Neural progenitor cell (in vitro differentiated cells): Measurements from ENCODE around the gene ZNF613. TPM values are rescaled to one million over a fixed set of nuclear protein-coding genes. Genes with fewer than 3 reads are reported as not detected.
"Not testable (repeated sequence)": the region's sequence is repeated elsewhere in the genome, so short reads cannot be mapped to it uniquely, and the experiment has no call there.

Source experiments
- DNase-seq: peaks from one replicate; pipeline ENCODE4 v3.0.0-alpha.2; 2016; ENCODE audit warnings: low spot score
- H2AFZ ChIP-seq: fragments of 200-600 bp; sonication (generic); replicated peaks from 2 replicates; pipeline ENCODE4 v1.6.1; 2016; ENCODE audit warnings: antibody characterized with exemption
- H3F3A ChIP-seq: fragments of 200-600 bp; sonication (generic); 2 replicates; pipeline ENCODE4 v1.6.1; 2016; ENCODE audit warnings: antibody characterized with exemption, low read depth
- H3K27ac ChIP-seq: fragments of 200-600 bp; sonication (generic); 2 replicates; pipeline ENCODE4 v1.5.1; 2016; ENCODE audit warnings: mild to moderate bottlenecking
- H3K27me3 ChIP-seq: fragments of 200-600 bp; sonication (generic); 2 replicates; pipeline ENCODE4 v1.6.1; 2016; ENCODE audit warnings: mild to moderate bottlenecking, moderate library complexity
- H3K36me3 ChIP-seq: fragments of 200-600 bp; sonication (generic); 2 replicates; pipeline ENCODE4 v1.5.1; 2016
- H3K4me1 ChIP-seq: fragments of 200-600 bp; sonication (generic); 2 replicates; pipeline ENCODE4 v1.6.1; 2016; ENCODE audit warnings: mixed run types
- H3K4me2 ChIP-seq: fragments of 200-600 bp; sonication (generic); 2 replicates; pipeline ENCODE4 v1.6.1; 2016
- H3K4me3 ChIP-seq: fragments of 200-600 bp; sonication (generic); 2 replicates; pipeline ENCODE4 v1.5.1; 2016
- H3K79me2 ChIP-seq: fragments of 200-600 bp; sonication (generic); 2 replicates; pipeline ENCODE4 v1.6.1; 2016; ENCODE audit warnings: low read depth
- H3K9ac ChIP-seq: fragments of 200-600 bp; sonication (generic); 2 replicates; pipeline ENCODE4 v1.6.1; 2016
- H3K9me3 ChIP-seq: fragments of 200-600 bp; sonication (generic); 2 replicates; pipeline ENCODE4 v1.5.1; 2016; ENCODE audit warnings: low read depth
- H4K20me1 ChIP-seq: fragments of 200-600 bp; sonication (generic); 2 replicates; pipeline ENCODE4 v1.6.1; 2016; ENCODE audit warnings: low read depth
- H3K27ac Mint-ChIP-seq: 3 replicates; pipeline ENCODE4 v1.8.0; 2021; ENCODE audit warnings: mixed read lengths
- H3K27me3 Mint-ChIP-seq: 2 replicates; pipeline ENCODE4 v1.8.0; 2022; ENCODE audit warnings: low read depth, mild to moderate bottlenecking, inconsistent platforms, moderate library complexity, mixed read lengths; ENCODE audit not compliant: insufficient read depth
- H3K36me3 Mint-ChIP-seq: 3 replicates; pipeline ENCODE4 v1.8.0; 2021; ENCODE audit warnings: mixed read lengths
- H3K4me1 Mint-ChIP-seq: 3 replicates; pipeline ENCODE4 v1.8.0; 2021; ENCODE audit warnings: mixed read lengths
- H3K4me3 Mint-ChIP-seq: 3 replicates; pipeline ENCODE4 v1.8.0; 2021; ENCODE audit warnings: mild to moderate bottlenecking, moderate library complexity, mixed read lengths
- H3K9me3 Mint-ChIP-seq: 3 replicates; pipeline ENCODE4 v1.8.0; 2020; ENCODE audit warnings: mixed read lengths
- CTCF ChIP-seq: fragments of 200-600 bp; sonication (generic); IDR thresholded peaks from 2 replicates; pipeline ENCODE4 v1.5.1; 2017; ENCODE audit warnings: antibody characterized with exemption, mild to moderate bottlenecking
- EZH2 ChIP-seq: fragments of 200-600 bp; sonication (generic); IDR thresholded peaks from 2 replicates; pipeline ENCODE4 v1.6.1; 2017; ENCODE audit warnings: antibody characterized with exemption, mild to moderate bottlenecking, moderate library complexity
- EZH2phosphoT487 ChIP-seq: fragments of 200-600 bp; sonication (generic); IDR thresholded peaks from 2 replicates; pipeline ENCODE4 v1.6.1; 2017; ENCODE audit warnings: antibody characterized with exemption
- total RNA-seq: library from RNA; depleted of rRNA; stranded (reverse); fragments of >200 nt; gene quantifications from 2 replicates; pipeline ENCODE4 v1.2.3, GENCODE V29; 2015; ENCODE audit warnings: low replicate concordance

Gene ZNF613
- total RNA-seq, 1 donor from 2014 or later: 10.4 TPM

- Mint-ChIP-seq H3K36me3 (peaks cover 17% of the 10 kb centered on the region), H3K4me3 (no peak overlapping the region), H3K27me3 (no peaks in the 10 kb centered on the region), H3K27ac (no peak overlapping the region), H3K4me1 (no peaks in the 10 kb centered on the region), H3K9me3 (peaks cover 44% of the 10 kb centered on the region)
- Histone ChIP-seq H3F3A (no peaks in the 10 kb centered on the region), H3K36me3 (no peaks in the 10 kb centered on the region), H3K9ac (no peak overlapping the region), H4K20me1 (no peaks in the 10 kb centered on the region), H3K4me1 (no peaks in the 10 kb centered on the region), H3K4me2 (no peak overlapping the region), H3K27me3 (no peaks in the 10 kb centered on the region), H3K79me2 (no peaks in the 10 kb centered on the region), H3K4me3 (no peak overlapping the region), H3K27ac (no peak overlapping the region), H2AFZ (no peak overlapping the region), H3K9me3 (peaks cover 6% of the 10 kb centered on the region)
- TF ChIP-seq EZH2 (no peak), EZH2phosphoT487 (no peak), CTCF (no peak)
- DNase-seq: no peak
Measured at GRCh38 chr19:51959791-51960190, 32.5 kb downstream of the ZNF613 start.

- H3K4me3 Mint-ChIP-seq, H3K27me3 ChIP-seq, H2AFZ ChIP-seq, H3K79me2 ChIP-seq, H3K4me2 ChIP-seq, H3K4me1 Mint-ChIP-seq, H3K36me3 ChIP-seq, DNase-seq, H3K9me3 ChIP-seq, H4K20me1 ChIP-seq, H3K27ac ChIP-seq, H3K9ac ChIP-seq, H3K27ac Mint-ChIP-seq, H3K4me1 ChIP-seq, H3K27me3 Mint-ChIP-seq, H3K4me3 ChIP-seq, H3F3A ChIP-seq: not testable (repeated sequence)
- Mint-ChIP-seq H3K9me3 (peaks cover 49% of the 10 kb centered on the region), H3K36me3 (peaks cover 27% of the 10 kb centered on the region)
Measured at GRCh38 chr19:51960621-51961233, 33.5 kb downstream of the ZNF613 start.

- Histone ChIP-seq H3K27me3 (no peaks in the 10 kb centered on the region), H3K36me3 (no peaks in the 10 kb centered on the region), H3K79me2 (no peaks in the 10 kb centered on the region), H3K9me3 (peaks cover 3% of the 10 kb centered on the region), H4K20me1 (no peaks in the 10 kb centered on the region), H3K4me3 (no peak overlapping the region), H2AFZ (no peak overlapping the region), H3K9ac (no peak overlapping the region), H3K27ac (no peak overlapping the region), H3K4me2 (no peak overlapping the region), H3F3A (no peaks in the 10 kb centered on the region), H3K4me1 (no peaks in the 10 kb centered on the region)
- TF ChIP-seq CTCF (no peak), EZH2 (no peak), EZH2phosphoT487 (no peak)
- H3K9me3 Mint-ChIP-seq: peaks cover 51% of the 10 kb centered on the region
- H3K36me3 Mint-ChIP-seq: peaks cover 55% of the 10 kb centered on the region
- H3K4me1 Mint-ChIP-seq: no peaks in the 10 kb centered on the region
- no peak for DNase-seq
- H3K27ac Mint-ChIP-seq: no peak overlapping the region
- H3K27me3 Mint-ChIP-seq: no peaks in the 10 kb centered on the region
- H3K4me3 Mint-ChIP-seq: no peak overlapping the region
Measured at GRCh38 chr19:51965583-51965982, 38.3 kb downstream of the ZNF613 start.

- H3K27ac ChIP-seq: no peak overlapping the region
- Mint-ChIP-seq H3K27ac (no peak overlapping the region), H3K4me1 (no peaks in the 10 kb centered on the region), H3K27me3 (no peaks in the 10 kb centered on the region), H3K9me3 (peaks cover 60% of the 10 kb centered on the region), H3K36me3 (peaks cover 66% of the 10 kb centered on the region), H3K4me3 (no peak overlapping the region)
- no peaks in the 10 kb centered on the region for H3K4me1 ChIP-seq
- H3K4me2 ChIP-seq: no peak overlapping the region
- H3K9me3 ChIP-seq: peaks cover 15% of the 10 kb centered on the region
- no peaks in the 10 kb centered on the region for H3K27me3 ChIP-seq
- H4K20me1 ChIP-seq: no peaks in the 10 kb centered on the region
- H3K4me3 ChIP-seq: no peak overlapping the region
- H2AFZ ChIP-seq: no peak overlapping the region
- no peak for DNase-seq
- H3K36me3 ChIP-seq: peaks cover 10% of the 10 kb centered on the region
- TF ChIP-seq EZH2phosphoT487 (no peak), EZH2 (no peak), CTCF (no peak)
- no peaks in the 10 kb centered on the region for H3F3A ChIP-seq
- H3K79me2 ChIP-seq: no peaks in the 10 kb centered on the region
- no peak overlapping the region for H3K9ac ChIP-seq
Measured at GRCh38 chr19:51970718-51971117, 43.4 kb downstream of the ZNF613 start.
